ENCODE measurements around the gene PPP1R12B. TPM values are rescaled to one million over a fixed set of nuclear protein-coding genes. Genes with fewer than 3 reads are reported as not detected.

The PPP1R12B gene
- polyA plus RNA-seq, 1 experiment, result 38.6 TPM

DNA sequence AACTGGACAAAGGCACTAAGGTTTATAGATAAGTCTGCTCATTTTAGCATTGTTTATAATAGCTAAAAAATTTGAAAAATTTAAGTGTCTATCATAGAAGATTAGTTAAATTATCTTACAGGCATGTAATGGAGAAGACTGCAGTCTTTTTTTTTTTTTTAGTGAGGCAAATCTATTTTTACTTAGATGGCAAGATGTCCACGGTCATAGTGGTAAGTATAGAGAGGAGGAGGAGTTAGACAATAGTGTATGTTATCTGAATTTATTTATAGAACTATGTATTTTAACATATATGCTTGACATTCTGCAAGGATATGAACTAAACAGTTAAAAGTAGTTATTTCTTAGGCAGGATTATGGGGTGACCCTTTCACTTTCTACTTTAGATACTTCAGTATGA, 212.7 kb downstream of the PPP1R12B start:
- ChIA-PET POLR2A (no interaction called here), CTCF (interaction anchor here (0.7 to 2.1 kb wide), 3 partner anchors 11 to 55 kb away, joined by 3 to 13 read pairs (median 6); no protein-coding TSS in a partner anchor)
- TF ChIP-seq, protein P1, sequence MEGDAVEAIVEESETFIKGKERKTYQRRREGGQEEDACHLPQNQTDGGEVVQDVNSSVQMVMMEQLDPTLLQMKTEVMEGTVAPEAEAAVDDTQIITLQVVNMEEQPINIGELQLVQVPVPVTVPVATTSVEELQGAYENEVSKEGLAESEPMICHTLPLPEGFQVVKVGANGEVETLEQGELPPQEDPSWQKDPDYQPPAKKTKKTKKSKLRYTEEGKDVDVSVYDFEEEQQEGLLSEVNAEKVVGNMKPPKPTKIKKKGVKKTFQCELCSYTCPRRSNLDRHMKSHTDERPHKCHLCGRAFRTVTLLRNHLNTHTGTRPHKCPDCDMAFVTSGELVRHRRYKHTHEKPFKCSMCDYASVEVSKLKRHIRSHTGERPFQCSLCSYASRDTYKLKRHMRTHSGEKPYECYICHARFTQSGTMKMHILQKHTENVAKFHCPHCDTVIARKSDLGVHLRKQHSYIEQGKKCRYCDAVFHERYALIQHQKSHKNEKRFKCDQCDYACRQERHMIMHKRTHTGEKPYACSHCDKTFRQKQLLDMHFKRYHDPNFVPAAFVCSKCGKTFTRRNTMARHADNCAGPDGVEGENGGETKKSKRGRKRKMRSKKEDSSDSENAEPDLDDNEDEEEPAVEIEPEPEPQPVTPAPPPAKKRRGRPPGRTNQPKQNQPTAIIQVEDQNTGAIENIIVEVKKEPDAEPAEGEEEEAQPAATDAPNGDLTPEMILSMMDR (IDR thresholded peaks at IDR 0.05; ENCODE audit: low read depth, low read length), result no peak
- Histone ChIP-seq H3K4me3 (ENCODE audit: low read depth, low read length) (no peak overlapping the region), H3K27me3 (ENCODE audit: control insufficient read depth, insufficient read depth, low read length) (no peaks in the 10 kb centered on the region), H3K9me3 (ENCODE audit: control insufficient read depth, insufficient read depth, low read length) (no peaks in the 10 kb centered on the region; the same call in 1 of the 2 replicates), H3K27ac (ENCODE audit: low read depth, low read length) (no peak overlapping the region)
- no peak for DNase-seq (ENCODE audit: low read depth, low spot score)

DNA sequence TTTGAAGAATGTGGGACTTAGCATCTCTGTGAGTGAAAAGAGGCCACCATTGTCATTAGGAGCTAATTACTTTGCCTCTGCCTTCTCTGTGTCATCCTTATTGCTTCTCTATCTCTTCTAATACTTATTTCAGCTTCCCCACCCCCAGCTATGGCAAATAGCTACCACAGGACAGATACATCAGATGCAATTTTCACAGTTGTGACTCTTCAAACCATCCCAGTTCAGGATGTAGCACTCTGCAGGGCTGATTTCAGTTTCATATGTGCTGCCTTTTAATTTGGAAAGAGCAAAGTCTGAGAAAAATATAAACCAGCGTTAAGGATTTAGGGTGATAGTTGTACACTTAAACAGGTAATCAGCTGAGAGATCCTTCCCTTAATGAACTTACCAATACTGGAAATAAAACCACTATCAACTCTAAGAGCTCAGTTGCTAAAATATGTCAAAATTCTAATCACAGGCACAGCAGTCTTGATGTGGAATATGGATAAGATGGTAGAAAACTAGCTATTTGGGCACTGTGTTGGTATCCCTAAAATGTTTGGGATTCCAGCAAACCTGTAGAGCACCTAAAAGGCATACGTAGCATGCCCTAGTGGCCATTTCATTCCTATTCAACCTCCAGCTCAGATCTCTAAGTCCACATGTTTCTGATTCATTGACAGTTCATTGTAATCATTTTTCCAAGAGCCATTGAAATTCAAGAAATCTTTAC, 213.4 kb downstream of the PPP1R12B start:
- ChIA-PET CTCF (interaction anchor here (0.7 to 2.1 kb wide), 6 partner anchors 10 to 55 kb away, joined by 3 to 13 read pairs (median 4); no protein-coding TSS in a partner anchor), POLR2A (no interaction called here)
- no peak overlapping the region for H3K4me3 ChIP-seq (ENCODE audit: low read depth, low read length)
- H3K27me3 ChIP-seq (ENCODE audit: control insufficient read depth, insufficient read depth, low read length), result no peaks in the 10 kb centered on the region
- no peaks in the 10 kb centered on the region; the same call in 1 of the 2 replicates for H3K9me3 ChIP-seq (ENCODE audit: control insufficient read depth, insufficient read depth, low read length)
- TF ChIP-seq, protein P1 (IDR thresholded peaks at IDR 0.05; ENCODE audit: low read depth, low read length), result 0 out of 2 replicates have a peak, but pooled peaks have one; percentile 23
- no peak overlapping the region for H3K27ac ChIP-seq (ENCODE audit: low read depth, low read length)
- no peak for DNase-seq (ENCODE audit: low read depth, low spot score)

DNA sequence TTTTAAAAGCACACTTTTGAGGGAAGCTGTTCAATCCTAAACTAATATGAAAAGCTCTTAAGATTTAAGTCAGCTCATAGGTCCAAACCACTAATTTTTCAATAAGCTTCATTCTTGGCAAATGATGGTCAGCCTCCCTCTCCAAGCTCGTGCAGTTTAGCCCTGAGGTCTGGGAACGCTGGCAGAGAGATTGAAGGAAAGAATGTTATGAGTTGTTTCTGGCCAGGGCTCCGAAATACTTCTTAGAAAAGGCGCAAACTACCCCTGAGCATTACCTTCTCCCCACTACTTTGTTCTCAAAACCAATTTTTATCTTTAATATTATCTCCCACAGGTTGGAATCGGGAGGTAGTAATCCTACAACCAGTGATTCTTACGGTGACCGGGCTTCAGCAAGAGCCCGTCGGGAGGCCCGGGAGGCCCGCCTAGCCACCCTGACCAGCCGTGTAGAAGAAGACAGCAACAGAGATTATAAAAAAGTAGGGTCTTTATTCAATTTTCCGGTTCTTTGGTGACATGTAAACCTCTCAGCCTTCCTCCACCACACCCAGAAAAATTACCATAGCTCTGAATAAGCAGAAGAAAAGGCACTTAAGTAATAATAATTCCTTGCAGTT, 214.1 kb downstream of the PPP1R12B start:
- Histone ChIP-seq H3K27me3 (ENCODE audit: control insufficient read depth, insufficient read depth, low read length) (no peaks in the 10 kb centered on the region), H3K9me3 (ENCODE audit: control insufficient read depth, insufficient read depth, low read length) (no peaks in the 10 kb centered on the region; the same call in 1 of the 2 replicates), H3K4me3 (ENCODE audit: low read depth, low read length) (no peak overlapping the region), H3K27ac (ENCODE audit: low read depth, low read length) (no peak overlapping the region)
- POLR2A ChIA-PET, result no interaction called here
- TF ChIP-seq, protein P1 (IDR thresholded peaks at IDR 0.05; ENCODE audit: low read depth, low read length), result no peak
- CTCF ChIA-PET, result interaction anchor here (1.1 to 2.1 kb wide), 5 partner anchors 10 to 38 kb away, joined by 3 to 13 read pairs (median 5); no protein-coding TSS in a partner anchor
- no peak for DNase-seq (ENCODE audit: low read depth, low spot score)

DNA sequence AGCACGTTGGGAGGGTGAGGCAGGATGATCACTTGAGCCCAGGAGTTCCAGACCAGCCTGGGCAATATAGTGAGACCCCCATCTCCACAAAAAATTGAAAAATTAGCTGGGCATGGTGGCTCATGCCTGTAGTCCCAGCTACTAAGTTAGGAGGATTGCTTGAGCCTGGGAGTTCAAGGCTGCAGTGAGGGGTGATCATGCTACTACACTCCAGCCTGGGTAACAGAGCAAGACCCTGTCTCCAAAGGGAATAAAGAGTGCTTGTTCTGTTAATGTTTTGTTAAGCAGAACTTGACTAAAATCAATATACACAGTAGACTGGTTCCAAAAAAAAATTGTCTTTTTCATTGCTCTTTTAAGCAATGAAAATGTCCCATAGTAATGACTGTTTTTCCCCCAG, 215.3 kb downstream of the PPP1R12B start:
- H3K27me3 ChIP-seq (ENCODE audit: control insufficient read depth, insufficient read depth, low read length), result no peaks in the 10 kb centered on the region
- TF ChIP-seq, protein P1 (IDR thresholded peaks at IDR 0.05; ENCODE audit: low read depth, low read length), result no peak
- H3K4me3 ChIP-seq (ENCODE audit: low read depth, low read length), result no peak overlapping the region
- ChIA-PET POLR2A (no interaction called here), CTCF (interaction anchor here (1.2 kb wide), 1 partner anchor 62 kb away, joined by 3 read pairs; no protein-coding TSS in a partner anchor)
- no peak overlapping the region for H3K27ac ChIP-seq (ENCODE audit: low read depth, low read length)
- H3K9me3 ChIP-seq (ENCODE audit: control insufficient read depth, insufficient read depth, low read length), result no peaks in the 10 kb centered on the region; the same call in 1 of the 2 replicates
- no peak for DNase-seq (ENCODE audit: low read depth, low spot score)

All from AG04450 (cell line).